GM21367 (cell line): ENCODE results near the gene HINT3.
"Not testable (repeated sequence)": the region's sequence is repeated elsewhere in the genome, so short reads cannot be mapped to it uniquely, and the experiment has no call there.

Source experiments
- ATAC-seq: cut with Tn5 transposase; IDR thresholded peaks from one replicate; pipeline ENCODE4 v1.9.1; 2021; ENCODE audit not compliant: unreplicated experiment

HINT3 gene

DNA sequence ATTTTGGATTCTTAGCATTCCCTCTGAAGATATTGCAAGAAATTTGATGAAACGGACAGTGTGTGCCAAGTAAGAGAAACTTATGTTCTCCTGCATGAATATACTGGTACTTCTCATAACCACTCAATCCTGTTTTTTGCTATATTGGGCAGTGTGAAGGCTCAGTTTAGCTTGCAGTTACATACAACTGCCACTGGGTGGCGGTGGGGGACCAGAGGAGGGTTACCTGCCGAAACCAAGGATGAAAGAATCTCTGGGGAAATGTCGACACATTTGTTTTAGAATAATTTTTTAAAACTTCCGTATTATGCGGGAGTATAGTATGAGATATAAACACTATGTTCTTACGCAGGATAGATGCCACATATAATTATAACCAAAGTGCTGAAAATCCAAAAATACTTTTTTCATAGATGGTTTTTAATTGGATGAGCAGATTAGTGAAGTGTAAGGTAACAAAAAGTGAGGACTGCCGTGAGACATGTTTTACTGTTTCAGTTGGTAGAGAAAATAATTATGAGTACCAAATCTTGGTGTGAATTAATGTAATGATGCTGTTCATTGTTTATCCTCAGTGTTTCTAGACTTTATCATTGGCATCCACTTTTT is 39.5 kb downstream of the HINT3 start:
- peak; percentile 96 for ATAC-seq

DNA sequence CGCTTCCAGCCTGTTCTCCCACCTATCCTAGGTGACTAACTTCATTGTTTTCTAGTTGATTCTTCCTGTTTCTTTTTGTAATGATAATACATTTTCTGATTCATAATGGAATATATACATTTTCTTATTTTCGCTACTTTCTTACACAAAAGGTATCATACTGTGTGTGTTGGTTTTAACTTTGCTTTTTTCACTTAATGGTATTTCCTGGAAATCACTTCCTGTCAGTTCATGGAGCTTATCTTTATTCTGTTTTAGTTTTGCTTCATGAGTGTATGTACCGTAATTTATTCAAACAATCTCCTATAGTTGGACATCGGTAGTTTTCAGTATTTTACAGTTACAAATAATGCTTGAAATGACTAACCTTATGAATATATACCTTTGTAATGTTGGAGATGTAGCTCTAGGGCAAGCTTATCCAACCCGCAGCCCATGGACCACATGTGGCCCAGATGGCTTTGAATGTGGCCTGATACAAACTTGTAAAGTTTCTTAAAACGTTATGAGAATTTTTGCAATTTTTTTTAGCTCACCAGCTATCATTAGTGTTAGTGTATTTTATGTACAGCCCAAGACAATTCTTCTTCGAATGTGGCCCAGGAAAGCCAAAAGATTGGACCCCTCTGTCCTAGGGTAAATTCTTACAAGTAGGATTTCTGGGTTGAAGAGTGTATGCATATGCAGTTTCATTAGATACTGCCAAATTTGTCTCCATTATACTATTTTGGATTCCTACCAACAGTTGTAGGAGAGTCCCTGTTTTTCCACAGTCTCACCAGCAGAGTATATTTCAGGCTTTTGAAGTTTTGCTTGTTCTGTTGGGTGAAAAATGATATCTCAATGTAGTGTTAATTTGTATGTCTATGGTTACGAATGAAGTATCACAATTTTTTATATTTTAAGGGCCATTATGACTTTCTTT is 46.4 kb downstream of the HINT3 start:
- no peak for ATAC-seq

DNA sequence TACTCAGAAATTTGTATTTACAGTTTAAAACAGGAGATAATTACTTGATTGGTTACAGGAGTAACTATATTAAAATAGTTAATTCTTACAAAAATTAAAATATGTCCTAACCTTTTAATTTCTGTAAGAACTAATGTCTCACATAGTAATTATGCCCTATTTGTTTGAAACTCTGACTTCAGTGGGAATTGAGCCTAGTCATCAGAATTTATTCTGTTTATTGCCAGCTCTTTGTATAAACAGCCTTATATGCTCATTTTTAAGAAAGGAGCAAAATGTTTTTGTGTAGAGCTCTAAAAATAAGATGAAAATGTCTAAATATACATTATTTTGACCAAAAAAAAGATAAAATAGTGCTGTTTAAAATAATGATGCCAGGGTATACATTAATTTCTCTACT is 51.2 kb downstream of the HINT3 start:
- no peak for ATAC-seq

DNA sequence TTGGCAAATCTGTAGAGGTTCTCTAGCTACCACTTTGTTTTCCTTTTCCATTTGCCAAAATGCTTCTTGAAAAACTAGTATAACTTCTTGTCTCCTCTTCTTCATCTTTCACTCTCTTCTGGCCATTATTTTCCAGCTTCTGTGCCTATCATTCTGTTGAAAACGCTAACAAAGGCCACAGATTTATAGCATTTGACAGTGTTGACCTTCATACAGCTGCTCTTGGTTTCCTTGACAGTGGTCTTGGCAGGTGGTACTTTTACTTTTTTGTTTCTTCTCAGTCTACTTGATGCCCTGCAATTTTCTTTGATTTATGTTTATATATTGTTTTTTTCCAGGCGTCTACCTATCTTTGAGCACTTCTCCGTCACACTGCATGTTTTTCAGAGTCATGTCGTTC is 53.5 kb downstream of the HINT3 start:
- ATAC-seq, result no peak

DNA sequence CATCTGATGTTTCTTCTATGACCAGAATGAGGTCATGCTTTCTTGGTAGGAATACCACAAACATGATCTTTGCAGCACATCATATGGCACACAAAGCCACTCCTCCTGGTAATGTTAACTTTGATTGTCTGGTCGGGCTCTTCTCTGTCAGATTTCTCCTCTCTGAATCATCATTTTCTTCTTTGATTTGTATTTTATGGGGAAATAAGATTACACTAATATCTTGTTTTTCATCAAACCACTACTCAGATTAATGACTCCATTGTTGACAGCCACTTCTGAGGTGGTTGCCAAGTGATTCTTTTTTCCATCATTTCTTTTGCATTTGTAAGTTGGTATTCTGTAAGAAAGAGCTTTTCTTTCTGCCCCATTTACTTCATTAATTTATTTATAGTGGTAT is 59.3 kb downstream of the HINT3 start:
- no peak for ATAC-seq

DNA sequence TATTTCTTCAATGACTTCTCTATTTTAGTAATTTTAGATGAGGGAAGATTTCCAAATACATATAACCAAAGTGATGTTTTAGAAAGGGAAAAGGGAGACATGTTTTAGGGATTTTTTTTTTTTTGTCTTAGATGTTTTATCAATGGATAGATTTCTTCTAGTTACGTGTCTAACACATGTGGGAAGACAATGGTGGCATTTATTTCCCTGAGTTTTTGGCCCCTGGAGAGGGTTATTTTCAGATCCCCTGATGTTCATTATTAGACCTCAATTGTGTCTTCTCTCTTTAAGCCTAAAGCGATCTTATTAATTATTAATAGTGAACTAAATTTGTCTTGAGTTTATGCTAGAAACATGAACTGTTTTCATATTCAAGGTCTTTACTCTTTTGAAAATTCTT is 60.0 kb downstream of the HINT3 start:
- no peak for ATAC-seq

DNA sequence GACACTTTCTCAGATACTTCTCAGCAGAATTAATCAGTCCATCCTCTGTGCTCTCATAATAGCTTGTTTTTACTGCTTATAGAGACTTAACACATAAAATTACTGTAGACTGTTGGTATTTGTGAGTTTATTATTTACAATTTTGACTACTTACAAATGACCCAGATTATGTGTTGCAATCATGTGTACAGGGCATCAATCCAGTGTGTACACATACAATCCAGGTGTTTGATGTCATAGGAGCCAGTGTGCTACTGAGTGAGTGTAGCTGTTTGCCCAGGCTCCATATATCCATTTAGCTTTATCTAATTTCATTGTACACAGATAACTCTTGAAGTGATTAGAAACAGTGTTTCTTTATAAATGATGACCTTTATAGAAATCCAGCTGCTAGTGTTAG is 61.1 kb downstream of the HINT3 start:
- no peak for ATAC-seq

DNA sequence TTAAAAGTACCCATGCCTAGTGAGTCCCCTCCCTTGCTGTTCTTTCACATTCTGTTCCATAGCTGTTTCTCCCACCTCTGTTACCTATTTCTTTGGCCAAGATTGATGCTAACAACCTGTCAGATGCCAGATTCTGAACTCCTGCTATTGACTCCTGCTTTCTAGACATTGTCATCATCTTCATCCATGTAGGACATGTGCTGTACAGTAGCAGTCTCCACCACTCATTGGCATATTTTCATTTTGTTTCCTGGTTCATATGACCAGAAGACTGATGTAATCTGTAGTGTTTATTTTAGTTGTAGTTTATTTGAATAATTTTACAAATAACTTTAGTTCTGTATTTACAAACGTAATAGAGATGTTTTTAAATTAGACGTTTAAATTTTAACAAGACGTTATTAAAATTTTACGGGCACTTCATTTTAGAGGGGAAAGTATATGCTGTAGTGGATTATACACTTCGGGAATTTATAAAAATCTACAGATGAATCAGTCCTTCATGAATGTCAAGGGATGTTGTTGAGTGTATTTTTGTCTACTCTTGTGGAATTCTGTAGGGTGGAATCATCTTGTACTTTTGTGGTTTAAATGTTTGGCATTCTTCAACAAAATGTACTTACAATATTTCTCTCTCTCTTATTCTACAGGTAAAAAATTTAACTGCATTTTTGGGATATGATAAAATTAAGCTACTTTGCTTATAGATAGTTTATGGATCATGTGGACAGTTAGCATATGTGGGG is 63.9 kb downstream of the HINT3 start:
- no peak for ATAC-seq

DNA sequence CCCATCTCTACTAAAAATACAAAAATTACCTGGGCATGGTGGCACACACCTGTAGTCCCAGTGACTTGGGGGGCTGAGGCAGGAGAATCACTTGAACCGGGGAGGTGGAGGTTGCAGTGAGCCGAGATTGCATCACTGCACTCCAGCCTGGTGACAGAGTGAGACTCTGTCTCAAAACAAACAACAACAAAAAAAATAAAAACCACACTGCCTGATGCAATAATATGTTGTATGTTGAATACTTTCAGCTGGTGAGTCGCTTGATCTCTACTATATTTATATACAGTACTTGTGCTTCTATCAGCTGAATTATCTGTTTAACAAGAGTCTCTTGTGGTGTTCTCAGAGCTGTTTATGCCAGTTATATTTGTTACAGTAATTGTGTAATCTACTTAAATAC is 66.9 kb downstream of the HINT3 start:
- ATAC-seq, result not testable (repeated sequence)

DNA sequence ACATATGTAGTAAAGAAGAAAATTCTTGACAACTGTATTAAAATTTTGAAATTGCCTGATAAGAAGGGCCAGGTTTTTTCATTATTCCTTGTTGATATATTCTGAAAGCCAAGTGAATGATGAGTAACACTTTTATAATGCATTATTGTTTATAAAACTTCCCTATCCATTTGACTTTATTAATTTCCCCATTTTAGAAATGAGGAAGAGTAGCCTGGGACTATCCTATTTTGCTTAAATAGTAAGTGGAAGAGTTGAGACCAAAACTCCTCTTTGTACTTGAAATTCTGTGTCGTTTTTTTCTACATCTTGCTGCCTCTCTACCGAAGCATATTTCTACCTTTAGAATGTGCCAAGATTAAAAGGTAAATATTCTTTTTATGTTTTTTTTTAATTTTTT is 69.4 kb downstream of the HINT3 start:
- no peak for ATAC-seq

DNA sequence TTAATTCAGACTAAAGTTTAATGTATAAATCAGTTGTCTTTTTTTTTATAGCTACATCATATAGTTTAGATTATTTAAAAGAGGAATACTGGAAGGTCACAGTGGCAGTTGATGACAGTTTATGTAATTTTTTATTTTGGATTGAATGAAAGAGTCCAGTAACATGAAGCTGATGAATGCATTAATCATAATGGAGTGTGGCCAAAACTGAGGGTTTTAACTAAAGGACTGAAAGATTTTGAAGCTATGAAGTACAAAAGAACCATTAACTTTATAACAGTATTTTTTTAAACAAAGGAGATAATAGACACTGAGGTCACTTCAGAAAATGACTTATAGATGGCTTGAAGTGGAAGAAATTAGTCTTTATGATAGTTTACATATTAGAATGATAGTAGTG is 71.0 kb downstream of the HINT3 start:
- no peak for ATAC-seq
